Psoas muscle (tissue), 8 donors: ENCODE data around the gene POLR2M. TPM values are rescaled to one million over a fixed set of nuclear protein-coding genes. Genes with fewer than 3 reads are reported as not detected.

ENCODE experiments used
- ATAC-seq, 4 donors: fragments of 200-7000 bp; cut with Tn5 transposase; one replicate each; pipeline ENCODE4 v1.9.1; 2020; ENCODE audit warnings: moderate library complexity in 3 of 4, mild to moderate bottlenecking in 2 of 4
- DNase-seq, 2 donors: peaks; one replicate each; pipeline ENCODE4 v3.0.0-alpha.2; 2020
- H3K27ac ChIP-seq: fragments of 200-600 bp; one replicate; pipeline ENCODE4 v1.8.0; 2022
- H3K27me3 ChIP-seq, 3 donors: fragments of 200-600 bp in 1 of 3; one replicate each; pipeline versions ENCODE4 v1.6.1 to v1.8.0; 2013 to 2022; ENCODE audit warnings: low read length in 2 of 3, mild to moderate bottlenecking in 2 of 3, moderate library complexity in 1 of 3; ENCODE audit not compliant: insufficient read depth in 3 of 3
- H3K36me3 ChIP-seq, 2 donors: fragments of 200-600 bp in 1 of 2; one replicate each; pipeline versions ENCODE4 v1.6.1 to v1.8.0; 2013 to 2022; ENCODE audit warnings: low read depth in 1 of 2, mild to moderate bottlenecking in 1 of 2, moderate library complexity in 1 of 2; ENCODE audit not compliant: insufficient read depth in 1 of 2
- H3K4me1 ChIP-seq: fragments of 200-600 bp; one replicate; pipeline ENCODE4 v1.8.0; 2022
- H3K4me3 ChIP-seq: fragments of 200-600 bp; one replicate; pipeline ENCODE4 v1.8.0; 2022; ENCODE audit warnings: mild to moderate bottlenecking
- H3K9me3 ChIP-seq: fragments of 200-600 bp; one replicate; pipeline ENCODE4 v1.8.0; 2022
- WGBS, 3 donors: extraction: QIAGEN DNeasy Blood & Tissue Kit; methylation state at CpG; one replicate each; pipeline versions ENCODE4 v1.1.6 to v1.1.7; 2013; 5-methylcytosine and 5-hydroxymethylcytosine counted together
- intact Hi-C, 2 donors: fragments of 100-400 bp; cut with DNase I; formaldehyde crosslinking; loops; one replicate each; pipeline versions ENCODE4 v1.11.0 to v1.14.2; 2022
- polyA plus RNA-seq, 3 donors: library from polyadenylated mRNA; stranded (reverse); fragments of 200-250 nt; gene quantifications; one replicate each; pipeline ENCODE4 v1.2.3, GENCODE V29; 2013
- total RNA-seq, 4 donors: library from RNA; stranded (reverse); fragmentation: NEBNext Ultra II Directional in 2 of 4; extraction: Animal tissue kit (Norgen Biotek cat#: 25700) in 2 of 4; gene quantifications; one replicate each; pipeline versions ENCODE4 v1.2.1 to v1.2.4, GENCODE V29; 2021 to 2023
- TF ChIP-seq, protein P1 (sequence below): fragments of 200-600 bp; IDR thresholded peaks from one replicate; pipeline ENCODE4 v1.8.0; 2022; ENCODE audit warnings: antibody characterized with exemption
- donor health status: healthy with polysubstance abuse.
- donor health status: DM: no; HTN: no; CAD: no; lungs with moderate emphysema.
- donor health status: Bipolar disorder and iron deficiency.
- donor health status: healthy.
- donor health status: DM: yes; HTN: yes; CAD: no.
- donor health status: DM: no; HTN: no; CAD: no.
- donor health status: DM: no; HTN: no; CAD: no.
- donor health status: DM: yes; HTN: yes; CAD: no.

POLR2M gene
- total and polyA plus RNA-seq, 7 donors = 78.0 to 403 (median 107) TPM

GRCh38 chr15:57663262-57663661, 43.3 kb upstream of the POLR2M start:
- no peaks in the 10 kb centered on the region for H3K9me3 ChIP-seq
- TF ChIP-seq, protein P1, sequence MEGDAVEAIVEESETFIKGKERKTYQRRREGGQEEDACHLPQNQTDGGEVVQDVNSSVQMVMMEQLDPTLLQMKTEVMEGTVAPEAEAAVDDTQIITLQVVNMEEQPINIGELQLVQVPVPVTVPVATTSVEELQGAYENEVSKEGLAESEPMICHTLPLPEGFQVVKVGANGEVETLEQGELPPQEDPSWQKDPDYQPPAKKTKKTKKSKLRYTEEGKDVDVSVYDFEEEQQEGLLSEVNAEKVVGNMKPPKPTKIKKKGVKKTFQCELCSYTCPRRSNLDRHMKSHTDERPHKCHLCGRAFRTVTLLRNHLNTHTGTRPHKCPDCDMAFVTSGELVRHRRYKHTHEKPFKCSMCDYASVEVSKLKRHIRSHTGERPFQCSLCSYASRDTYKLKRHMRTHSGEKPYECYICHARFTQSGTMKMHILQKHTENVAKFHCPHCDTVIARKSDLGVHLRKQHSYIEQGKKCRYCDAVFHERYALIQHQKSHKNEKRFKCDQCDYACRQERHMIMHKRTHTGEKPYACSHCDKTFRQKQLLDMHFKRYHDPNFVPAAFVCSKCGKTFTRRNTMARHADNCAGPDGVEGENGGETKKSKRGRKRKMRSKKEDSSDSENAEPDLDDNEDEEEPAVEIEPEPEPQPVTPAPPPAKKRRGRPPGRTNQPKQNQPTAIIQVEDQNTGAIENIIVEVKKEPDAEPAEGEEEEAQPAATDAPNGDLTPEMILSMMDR = no peak
- no peaks in the 10 kb centered on the region for H3K4me1 ChIP-seq
- DNase-seq (no peak), ATAC-seq (no peak)
- intact Hi-C loops = no loop called here
- no peaks in the 10 kb centered on the region for H3K27me3 ChIP-seq
- 95 to 100% (median 97%) methylated on average over 2 of the region's 2 CpGs for WGBS, 3 donors
- no peak overlapping the region for H3K27ac ChIP-seq
- no peaks in the 10 kb centered on the region for H3K36me3 ChIP-seq
- no peak overlapping the region for H3K4me3 ChIP-seq

GRCh38 chr15:57665194-57665593, 41.3 kb upstream of the POLR2M start:
- H3K4me1 ChIP-seq = no peaks in the 10 kb centered on the region
- TF ChIP-seq, protein P1 = no peak
- H3K36me3 ChIP-seq = no peaks in the 10 kb centered on the region
- DNase-seq (no peak), ATAC-seq (no peak)
- 75 to 82% (median 78%) methylated on average over 2 of the region's 2 CpGs for WGBS, 3 donors
- H3K4me3 ChIP-seq = no peak overlapping the region
- H3K9me3 ChIP-seq = no peaks in the 10 kb centered on the region
- intact Hi-C loops = no loop called here
- H3K27ac ChIP-seq = no peak overlapping the region
- no peaks in the 10 kb centered on the region for H3K27me3 ChIP-seq

- intact Hi-C loops = no loop called here
- ATAC-seq (no peak), DNase-seq (no peak)
- WGBS, 3 donors = 74 to 79% (median 77%) methylated on average over 4 of the region's 4 CpGs
- TF ChIP-seq, protein P1 = no peak
- Histone ChIP-seq H3K9me3 (no peaks in the 10 kb centered on the region), H3K4me1 (no peaks in the 10 kb centered on the region), H3K27me3 (no peaks in the 10 kb centered on the region), H3K4me3 (no peak overlapping the region), H3K36me3 (no peaks in the 10 kb centered on the region), H3K27ac (no peak overlapping the region)
Measured at GRCh38 chr15:57665939-57666338, 40.6 kb upstream of the POLR2M start.

DNA sequence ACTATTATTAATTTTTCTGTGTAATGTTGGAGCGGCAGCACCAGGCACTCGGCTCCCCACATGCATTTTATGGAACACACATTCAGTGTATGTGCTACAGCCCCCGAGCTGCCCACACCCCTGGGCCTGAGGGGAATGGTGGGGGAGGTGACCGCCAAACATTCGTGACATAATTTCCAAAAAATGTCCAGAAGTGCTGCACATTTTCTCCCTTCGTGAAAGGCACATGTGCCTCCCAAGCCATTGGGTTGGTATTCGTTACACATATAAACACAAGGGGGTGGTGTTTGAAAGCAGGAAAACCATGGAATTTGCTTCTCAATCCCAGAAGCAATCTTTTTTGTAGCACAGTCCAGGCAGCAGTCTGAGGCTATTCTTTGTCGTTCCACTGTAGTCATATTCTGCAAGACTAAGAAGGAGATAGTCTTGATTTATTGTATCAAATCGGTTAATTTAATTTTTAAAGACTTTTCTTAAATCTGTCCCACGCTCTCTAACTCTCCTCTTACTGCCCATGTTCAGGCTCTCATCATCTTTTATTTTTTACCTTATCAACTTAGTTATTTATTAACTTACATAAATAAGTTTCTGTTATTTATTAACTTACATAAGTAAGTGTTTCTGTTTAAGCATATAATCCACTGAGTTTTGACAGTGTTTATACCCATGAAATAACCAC, 39.2 kb upstream of the POLR2M start:
- intact Hi-C loops = no loop called here
- H3K27me3 ChIP-seq = no peaks in the 10 kb centered on the region
- no peak for ATAC-seq
- H3K36me3 ChIP-seq = no peaks in the 10 kb centered on the region
- 30 to 37% (median 33%) methylated on average over 10 of the region's 10 CpGs for WGBS, 3 donors
- no peak overlapping the region for H3K27ac ChIP-seq
- no peaks in the 10 kb centered on the region for H3K4me1 ChIP-seq
- H3K9me3 ChIP-seq = no peaks in the 10 kb centered on the region
- TF ChIP-seq, protein P1 = peak; percentile 34
- no peak overlapping the region for H3K4me3 ChIP-seq
- no peak for DNase-seq

DNA sequence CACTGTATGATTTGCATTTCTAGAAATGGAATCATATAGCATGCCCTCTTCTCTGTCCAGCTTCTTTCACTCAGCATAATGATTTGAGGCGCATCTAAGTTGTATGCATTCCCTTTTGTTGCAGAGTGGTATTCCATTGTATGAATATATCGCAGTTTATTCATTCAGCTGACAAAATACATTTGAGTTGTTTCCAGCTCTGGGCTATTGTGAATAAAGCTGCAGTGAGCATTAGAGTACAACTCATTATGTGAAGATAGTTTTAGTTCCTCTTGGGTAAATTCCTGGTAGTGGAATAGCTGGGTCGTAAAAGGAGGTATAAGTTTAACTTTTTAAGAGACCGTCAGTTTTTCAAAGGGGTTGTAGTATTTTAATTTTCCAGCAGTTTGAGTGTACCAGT, 38.5 kb upstream of the POLR2M start:
- Histone ChIP-seq H3K27ac (no peak overlapping the region), H3K27me3 (no peaks in the 10 kb centered on the region), H3K4me1 (no peaks in the 10 kb centered on the region), H3K36me3 (no peaks in the 10 kb centered on the region), H3K9me3 (no peaks in the 10 kb centered on the region), H3K4me3 (no peak overlapping the region)
- WGBS, 3 donors = 77 to 83% (median 78%) methylated on average over 4 of the region's 4 CpGs
- DNase-seq = no peak
- TF ChIP-seq, protein P1 = no peak
- ATAC-seq = no peak
- intact Hi-C loops = no loop called here
